CD4-positive, alpha-beta T cell treated with Interleukin-12 subunit alpha and Interleukin-12 subunit beta, for 1 hour (primary cell): Measurements from ENCODE around the gene RBMY1E.
"Not testable (repeated sequence)": the region's sequence is repeated elsewhere in the genome, so short reads cannot be mapped to it uniquely, and the experiment has no call there.

Experiments
- DNase-seq: peaks from one replicate; pipeline ENCODE4 v3.0.0-alpha.2; 2020

Gene RBMY1E

DNA sequence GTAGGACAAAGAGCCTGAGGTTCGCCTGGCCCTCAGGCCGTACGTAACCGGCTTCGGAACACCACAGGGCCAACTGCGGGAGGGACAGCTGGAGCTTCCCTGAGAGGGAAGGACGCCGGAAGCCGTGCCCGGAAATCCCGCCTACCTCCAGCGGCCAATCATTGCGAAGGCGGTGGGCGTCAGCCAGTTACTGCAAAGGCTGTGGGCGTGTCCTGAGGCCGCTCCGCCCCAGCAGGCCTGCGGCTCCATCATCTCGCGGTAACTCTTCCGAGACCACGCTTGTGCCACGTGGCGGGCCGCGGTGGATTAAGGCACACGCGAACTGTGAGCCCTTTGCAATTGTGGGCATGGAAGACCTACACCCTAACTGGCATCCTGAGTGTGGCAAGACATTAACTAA lies at the start of gene RBMY1E:
RBMY1E (minus strand) TSS at position 101 of the 400 bp plus-strand sequence. CDS start 1,978 bp downstream, outside the sequence.
- DNase-seq, result not testable (repeated sequence)

DNA sequence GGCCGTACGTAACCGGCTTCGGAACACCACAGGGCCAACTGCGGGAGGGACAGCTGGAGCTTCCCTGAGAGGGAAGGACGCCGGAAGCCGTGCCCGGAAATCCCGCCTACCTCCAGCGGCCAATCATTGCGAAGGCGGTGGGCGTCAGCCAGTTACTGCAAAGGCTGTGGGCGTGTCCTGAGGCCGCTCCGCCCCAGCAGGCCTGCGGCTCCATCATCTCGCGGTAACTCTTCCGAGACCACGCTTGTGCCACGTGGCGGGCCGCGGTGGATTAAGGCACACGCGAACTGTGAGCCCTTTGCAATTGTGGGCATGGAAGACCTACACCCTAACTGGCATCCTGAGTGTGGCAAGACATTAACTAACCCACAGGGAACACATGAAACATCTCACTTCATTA lies 23.4 kb downstream of the RBMY1E start, which contains the start of gene RBMY1D:
RBMY1D (minus strand) TSS at position 101 of the 400 bp plus-strand sequence. CDS start 2,013 bp downstream, outside the sequence.
- not testable (repeated sequence) for DNase-seq

DNA sequence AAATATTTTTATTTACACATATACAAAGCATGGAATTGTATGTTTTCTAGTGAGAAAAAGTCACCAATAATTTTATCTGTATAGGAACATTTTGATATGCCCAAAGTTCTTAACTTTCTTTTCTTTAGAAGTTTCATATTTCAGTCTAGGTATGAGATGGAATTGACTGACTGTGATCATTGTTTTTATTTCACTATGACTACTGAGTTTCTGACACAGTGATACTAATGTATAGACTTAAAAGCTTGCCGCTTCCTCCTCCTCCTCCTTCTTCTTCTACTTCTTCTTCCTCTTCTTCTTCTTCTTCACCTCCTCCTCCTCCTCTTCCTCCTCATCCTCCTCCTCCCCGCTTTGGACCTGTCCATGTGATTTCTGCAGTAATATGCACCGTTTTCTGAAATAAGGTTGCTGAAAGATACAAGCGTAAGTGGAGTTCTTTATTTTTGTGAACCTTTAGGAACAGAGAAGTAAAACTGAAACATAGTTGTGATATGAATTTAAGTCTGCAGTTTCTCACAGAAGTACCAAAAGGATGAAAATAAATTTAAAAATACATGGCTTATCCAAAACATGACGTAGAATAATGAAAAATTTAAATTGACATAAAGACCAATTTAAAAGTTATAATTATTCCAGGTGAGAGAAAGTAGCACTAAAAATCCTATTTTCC lies 48.3 kb downstream of the RBMY1E start:
- not testable (repeated sequence) for DNase-seq
